HG03342 (cell line): ENCODE data around the gene STAMBP.
"Not testable (repeated sequence)": the region's sequence is repeated elsewhere in the genome, so short reads cannot be mapped to it uniquely, and the experiment has no call there.

Experiments used
- ATAC-seq: cut with Tn5 transposase; IDR thresholded peaks from one replicate; pipeline ENCODE4 v1.9.1; 2021; ENCODE audit warnings: mild to moderate bottlenecking, moderate library complexity; ENCODE audit not compliant: unreplicated experiment

Gene STAMBP

GRCh38 chr2:73885406-73885805, 56.6 kb downstream of the STAMBP start:
- ATAC-seq = no peak

GRCh38 chr2:73886357-73886756, 57.6 kb downstream of the STAMBP start:
- no peak for ATAC-seq

DNA sequence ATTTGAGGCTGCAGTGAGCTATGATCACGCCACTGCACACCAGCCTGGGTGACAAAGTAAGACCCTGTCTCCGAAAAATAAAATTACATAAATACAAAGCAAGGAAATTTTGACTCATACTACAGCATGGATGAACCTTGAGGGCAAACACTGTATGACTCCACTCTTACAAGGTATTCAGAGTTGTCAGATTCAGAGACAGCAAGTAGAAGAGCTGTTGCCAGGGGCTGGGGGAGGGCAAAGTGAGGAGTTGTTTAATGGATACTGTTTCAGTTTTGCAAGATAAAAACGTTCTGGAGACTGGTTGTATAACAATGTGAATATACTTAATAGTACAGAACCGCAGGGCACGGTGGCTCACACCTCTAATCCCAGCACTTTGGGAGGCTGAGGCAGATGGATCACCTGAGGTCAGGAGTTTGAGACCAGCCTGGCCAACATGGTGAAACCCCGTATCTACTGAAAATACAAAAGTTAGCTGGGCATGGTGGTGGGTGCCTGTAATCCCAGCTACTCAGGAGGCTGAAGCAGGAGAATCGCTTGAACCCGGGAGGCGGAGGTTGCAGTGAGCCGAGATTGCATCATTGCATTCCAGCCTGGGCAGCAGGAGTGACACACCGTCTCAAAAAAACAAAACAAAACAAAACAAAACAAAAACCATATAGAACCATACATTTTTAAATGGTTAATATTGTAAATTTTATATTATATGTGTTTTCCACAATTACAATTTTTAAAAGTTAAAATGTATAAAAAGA, 59.0 kb downstream of the STAMBP start:
- ATAC-seq = not testable (repeated sequence)

- ATAC-seq = no peak
Measured at GRCh38 chr2:73888388-73888787, 59.6 kb downstream of the STAMBP start.

DNA sequence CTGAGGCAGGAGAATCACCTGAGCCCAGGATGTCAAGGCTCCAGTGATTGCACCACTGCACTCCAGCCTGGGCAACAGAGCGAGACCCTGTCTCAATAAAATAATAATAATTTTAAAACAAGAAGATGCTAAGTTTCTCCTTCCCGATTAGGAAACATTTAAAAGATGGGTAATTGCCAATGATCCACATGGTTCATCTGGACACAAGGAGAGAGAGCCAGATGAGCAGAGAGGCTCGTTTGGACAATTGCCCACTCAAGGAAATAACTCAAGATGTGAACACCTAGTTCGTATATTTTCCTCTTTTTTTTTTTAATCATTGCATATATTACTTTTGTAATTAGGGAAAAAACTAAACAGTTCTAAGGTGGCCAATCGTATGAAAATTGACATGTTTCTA, 60.4 kb downstream of the STAMBP start:
- no peak for ATAC-seq

DNA sequence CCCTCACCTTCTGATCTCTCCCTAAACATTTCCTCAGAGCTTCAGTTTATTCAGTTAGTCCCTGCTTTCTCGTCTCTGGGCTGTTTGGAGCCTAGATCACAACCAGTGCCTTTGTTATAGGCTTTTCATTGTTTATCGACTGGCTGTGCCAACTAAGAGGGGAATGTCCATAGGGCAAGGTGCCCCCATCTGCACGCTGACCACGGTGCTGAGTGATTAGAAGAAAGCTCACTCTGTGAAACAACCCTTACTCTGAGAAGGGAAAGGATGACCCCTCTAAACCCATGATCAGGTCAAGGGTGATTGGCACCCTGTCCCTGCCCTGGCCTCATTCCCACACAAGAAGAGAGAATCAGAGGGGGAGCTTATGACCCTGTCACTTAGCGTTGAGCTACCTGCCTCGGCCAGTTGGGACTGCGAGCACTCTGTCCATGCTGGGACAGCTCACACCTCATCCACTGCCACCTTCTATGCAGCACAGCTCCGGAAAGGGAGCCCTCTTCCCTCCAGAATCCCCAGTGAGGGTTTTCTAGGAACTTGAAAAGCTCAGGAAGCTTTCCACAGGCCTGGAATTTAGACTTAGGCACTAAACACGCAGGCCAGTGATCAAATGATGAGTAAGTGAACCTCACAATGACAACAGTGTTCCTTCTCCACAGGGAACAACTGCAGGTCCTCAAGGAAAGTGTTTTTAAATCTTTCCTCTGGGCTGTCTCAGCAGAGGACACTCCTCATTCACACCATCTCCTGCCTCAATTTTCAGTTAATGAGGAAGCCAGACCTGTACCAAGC, 61.7 kb downstream of the STAMBP start:
- ATAC-seq = no peak

DNA sequence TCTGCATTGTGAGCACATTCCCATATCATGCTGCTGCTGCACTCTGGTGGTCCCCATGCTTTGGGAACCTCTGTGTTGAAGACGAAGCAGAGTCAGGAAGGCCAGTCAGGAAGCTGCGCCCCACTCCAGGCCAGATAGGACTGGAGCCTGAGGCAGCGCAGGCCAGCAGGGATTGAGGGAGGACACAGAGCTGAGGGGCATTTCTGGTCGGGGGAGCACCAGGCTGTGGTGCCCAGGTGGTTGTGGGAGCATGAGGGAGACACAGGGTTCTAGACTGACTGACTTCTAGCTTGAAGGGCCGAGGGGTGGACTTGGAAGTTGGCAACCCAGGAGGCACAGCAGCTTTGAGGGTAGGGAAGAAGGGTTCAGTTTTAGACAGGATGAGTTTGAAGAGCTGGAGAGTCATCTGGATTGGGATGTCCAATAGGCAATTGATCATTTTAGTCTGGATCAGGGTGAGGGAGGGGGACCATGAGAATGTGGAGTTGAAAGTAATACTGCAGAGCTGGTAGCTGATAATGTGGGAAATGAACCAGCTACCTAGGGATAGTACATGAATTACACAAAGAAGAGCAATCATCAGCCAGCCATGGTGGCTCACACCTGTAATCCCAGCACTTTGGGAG, 62.6 kb downstream of the STAMBP start:
- no peak for ATAC-seq

DNA sequence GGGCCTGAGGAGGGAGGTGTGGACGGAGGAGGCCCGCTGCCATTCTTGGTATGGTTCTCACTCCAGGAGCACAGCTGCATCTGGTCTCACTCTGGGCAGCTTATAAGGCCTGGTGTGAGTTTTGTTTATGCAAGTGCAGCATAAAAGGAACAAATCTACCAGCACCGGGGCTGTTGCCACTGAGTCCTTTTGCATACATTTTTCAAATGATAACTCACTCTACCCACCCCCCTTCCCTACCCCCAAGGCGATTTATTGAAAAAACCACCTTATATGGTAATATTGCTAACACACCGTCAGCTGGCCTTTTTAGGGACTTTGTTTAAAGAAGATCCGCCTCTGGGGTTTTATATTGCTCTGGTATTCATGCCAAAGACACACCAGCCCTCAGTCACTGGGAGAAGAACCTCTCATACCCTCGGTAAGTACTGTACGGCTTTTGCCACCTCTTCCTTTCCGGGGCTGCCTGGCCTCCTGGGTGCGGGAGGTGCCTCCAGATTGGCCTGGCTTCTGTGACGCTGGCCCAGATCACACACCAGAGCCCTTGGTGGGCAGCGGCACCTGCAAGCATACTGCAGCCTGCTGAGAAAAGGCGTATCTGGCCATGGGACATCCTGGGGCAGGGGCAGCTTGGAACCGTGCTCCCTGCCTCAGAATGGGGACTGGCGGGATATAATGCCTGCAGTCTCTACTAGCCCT, 64.0 kb downstream of the STAMBP start, which contains the start of gene ACTG2:
ACTG2 (plus strand) TSS at position 378 of the 699 bp plus-strand sequence. CDS start 8,304 bp downstream, outside the sequence.
- ATAC-seq = no peak

DNA sequence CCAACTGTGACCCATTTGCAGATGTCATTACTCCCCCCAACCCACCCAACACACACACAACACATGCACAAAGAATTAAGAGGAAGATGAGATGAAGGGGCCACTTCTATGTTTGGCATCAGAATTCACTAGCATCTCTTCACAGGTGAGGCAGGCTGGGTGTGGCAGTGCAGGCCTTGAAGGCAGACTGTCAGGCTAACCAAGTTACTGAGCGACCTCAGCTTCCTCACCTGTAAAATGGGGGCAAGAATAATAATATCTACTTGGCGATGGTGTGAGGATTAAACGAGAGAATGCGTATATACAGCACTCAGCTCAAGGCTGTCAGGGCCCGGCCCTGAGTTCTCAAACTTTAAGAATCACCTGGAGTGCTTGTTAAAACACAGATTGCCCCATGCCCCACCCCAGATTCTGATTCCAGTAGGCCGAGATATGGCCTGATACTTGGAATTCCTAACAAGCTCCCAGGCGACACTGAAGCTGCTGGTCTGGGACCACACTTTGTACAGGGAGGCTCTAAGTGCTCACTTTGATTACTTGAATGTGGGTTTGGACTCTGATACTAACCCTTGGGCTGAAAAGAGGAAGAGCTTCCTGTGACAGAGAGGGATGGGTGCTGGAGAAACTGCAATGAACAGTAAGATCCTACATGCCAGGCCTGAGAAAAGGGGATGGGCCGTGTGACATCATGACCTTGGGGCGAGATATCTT, 65.2 kb downstream of the STAMBP start:
- ATAC-seq = no peak

DNA sequence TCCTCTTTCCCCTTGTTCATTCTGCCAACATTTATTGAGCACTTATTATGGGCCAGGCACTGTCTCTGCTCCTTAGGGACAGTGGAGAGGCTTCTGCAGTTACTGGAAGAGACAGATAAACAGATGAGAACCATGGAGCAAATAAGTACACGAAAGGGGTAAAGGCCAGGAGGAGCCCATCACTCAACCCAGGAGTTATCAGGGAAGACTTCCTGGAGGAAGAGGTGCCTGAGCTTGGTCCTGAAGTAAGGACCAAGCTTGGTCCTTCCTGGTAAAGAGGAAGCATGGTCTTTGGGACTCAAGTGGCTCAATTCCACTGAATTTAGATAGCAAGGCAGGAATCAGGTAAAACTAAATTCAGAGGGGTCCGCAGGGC, 65.7 kb downstream of the STAMBP start:
- ATAC-seq = no peak

GRCh38 chr2:73894877-73895276, 66.1 kb downstream of the STAMBP start:
- ATAC-seq = no peak

DNA sequence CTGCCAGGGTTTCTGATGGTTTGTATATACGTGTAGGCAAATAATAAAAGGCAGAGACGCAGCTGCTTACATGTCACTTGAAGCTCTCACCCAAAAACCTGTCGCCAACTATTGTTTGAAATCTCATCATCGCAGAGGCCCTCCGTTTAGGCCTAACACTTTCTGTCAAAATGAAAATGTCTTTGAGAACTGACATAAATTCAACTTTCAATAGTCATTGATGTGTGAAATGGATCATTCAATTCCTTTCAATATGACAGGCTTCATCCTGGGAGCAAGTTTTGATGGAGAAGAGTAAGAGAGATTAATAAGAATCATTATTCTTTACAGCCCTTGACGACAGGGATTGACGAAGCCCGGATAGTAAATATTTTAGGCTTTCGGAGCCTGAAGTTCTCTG, 66.7 kb downstream of the STAMBP start:
- no peak for ATAC-seq

GRCh38 chr2:73896362-73897239, 67.8 kb downstream of the STAMBP start:
- peak; percentile 59 for ATAC-seq

GRCh38 chr2:73897240-73897583, 68.5 kb downstream of the STAMBP start:
- ATAC-seq = no peak

- ATAC-seq = no peak
Measured at GRCh38 chr2:73897934-73898333, 69.2 kb downstream of the STAMBP start.

GRCh38 chr2:73899801-73900336, 71.1 kb downstream of the STAMBP start:
- no peak for ATAC-seq

GRCh38 chr2:73901143-73901542, 72.4 kb downstream of the STAMBP start:
- ATAC-seq = no peak

GRCh38 chr2:73902284-73902683, 73.5 kb downstream of the STAMBP start:
- no peak for ATAC-seq

DNA sequence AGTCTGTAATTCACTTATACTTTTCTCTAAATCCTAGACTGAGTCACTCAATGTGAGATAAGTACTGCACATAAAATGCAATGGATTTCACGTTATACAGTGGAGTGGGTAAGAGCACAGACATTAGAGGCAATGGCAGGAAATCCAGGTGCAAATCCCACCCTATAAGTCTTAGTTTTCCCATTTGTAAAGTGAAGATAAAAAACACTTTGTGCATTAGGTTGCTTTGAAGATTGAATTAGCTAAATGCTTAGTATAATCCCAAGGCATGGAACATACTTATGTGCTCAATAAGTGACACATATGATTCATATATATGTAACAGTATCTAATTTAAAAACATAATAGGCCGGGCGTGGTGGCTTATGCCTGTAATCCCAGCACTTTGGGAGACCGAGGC, 74.6 kb downstream of the STAMBP start:
- ATAC-seq = no peak
